Nasal cavity respiratory epithelium epithelial cell of viscerocranial mucosa (primary cell): ENCODE measurements around the gene POLR2J. TPM values are rescaled to one million over a fixed set of nuclear protein-coding genes. Genes with fewer than 3 reads are reported as not detected.

ENCODE experiments used
- total RNA-seq: library from RNA; depleted of rRNA; stranded (reverse); fragments of >200 nt; gene quantifications from 2 replicates; pipeline ENCODE4 v1.2.3, GENCODE V29; 2014

POLR2J gene
- total RNA-seq = 26.8 and 37.6 TPM in 2 replicates

DNA sequence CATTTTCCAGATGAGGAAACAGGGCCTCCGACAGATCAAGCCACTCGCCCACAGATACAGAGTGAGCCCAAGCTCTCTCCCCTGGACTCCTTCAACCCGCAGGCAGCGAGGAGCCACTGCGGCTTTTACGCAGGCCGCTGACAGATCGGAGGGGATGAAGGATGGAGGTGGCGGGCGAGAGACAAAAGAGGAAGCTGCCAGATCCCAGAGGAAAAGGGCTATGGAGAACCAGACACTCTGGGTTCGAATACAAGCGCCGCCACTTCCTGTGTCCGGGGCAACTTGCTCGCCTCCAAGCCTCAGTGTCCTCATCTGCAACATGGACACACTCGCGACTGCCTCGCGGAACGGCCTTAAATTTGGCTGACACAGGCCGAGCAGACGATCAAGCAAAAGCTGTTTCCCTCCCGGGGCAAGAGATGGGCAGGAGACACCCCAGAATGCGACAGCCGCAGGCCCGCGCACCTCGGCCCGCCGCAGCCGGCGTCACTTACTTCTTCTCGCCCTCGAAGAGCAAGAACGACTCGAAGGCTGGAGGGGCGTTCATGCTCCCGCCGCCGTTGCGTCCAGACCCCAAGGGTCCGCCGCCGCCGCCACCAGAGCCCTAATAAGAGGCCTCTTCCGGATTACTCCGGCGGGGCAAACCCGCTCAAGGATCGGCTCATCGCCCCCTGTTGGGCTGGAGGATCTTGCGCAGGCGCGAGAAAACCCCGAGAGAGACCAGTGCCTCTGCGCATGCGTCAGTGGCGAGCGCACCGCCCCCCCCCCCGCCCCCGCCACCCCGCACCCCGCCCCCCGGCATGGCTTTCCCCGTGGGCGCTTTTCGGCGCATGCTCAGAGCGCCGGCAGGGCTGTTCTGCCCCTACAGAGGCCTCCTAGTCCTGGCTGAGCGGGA, at the start of gene POLR2J:
TSS of gene POLR2J (minus strand) at position 609 of the 895 bp plus-strand sequence. CDS start at position 547, 62 bp downstream.

GRCh38 chr7:102517550-102518147, 38.9 kb upstream of the POLR2J start, which contains the start of gene RASA4B:
Gene RASA4B, minus strand, starts transcription at chr7:102517777. Its CDS starts 67 bp downstream, at chr7:102517710.

GRCh38 chr7:102464577-102465280, 14.0 kb downstream of the POLR2J start, which contains the start of the genes ALKBH4 and LRWD1:
Gene ALKBH4, minus strand, starts transcription at chr7:102464863. Its CDS starts 27 bp downstream, at chr7:102464836.
Gene LRWD1, plus strand, starts transcription at chr7:102464984. Its CDS starts 97 bp downstream, at chr7:102465081.

DNA sequence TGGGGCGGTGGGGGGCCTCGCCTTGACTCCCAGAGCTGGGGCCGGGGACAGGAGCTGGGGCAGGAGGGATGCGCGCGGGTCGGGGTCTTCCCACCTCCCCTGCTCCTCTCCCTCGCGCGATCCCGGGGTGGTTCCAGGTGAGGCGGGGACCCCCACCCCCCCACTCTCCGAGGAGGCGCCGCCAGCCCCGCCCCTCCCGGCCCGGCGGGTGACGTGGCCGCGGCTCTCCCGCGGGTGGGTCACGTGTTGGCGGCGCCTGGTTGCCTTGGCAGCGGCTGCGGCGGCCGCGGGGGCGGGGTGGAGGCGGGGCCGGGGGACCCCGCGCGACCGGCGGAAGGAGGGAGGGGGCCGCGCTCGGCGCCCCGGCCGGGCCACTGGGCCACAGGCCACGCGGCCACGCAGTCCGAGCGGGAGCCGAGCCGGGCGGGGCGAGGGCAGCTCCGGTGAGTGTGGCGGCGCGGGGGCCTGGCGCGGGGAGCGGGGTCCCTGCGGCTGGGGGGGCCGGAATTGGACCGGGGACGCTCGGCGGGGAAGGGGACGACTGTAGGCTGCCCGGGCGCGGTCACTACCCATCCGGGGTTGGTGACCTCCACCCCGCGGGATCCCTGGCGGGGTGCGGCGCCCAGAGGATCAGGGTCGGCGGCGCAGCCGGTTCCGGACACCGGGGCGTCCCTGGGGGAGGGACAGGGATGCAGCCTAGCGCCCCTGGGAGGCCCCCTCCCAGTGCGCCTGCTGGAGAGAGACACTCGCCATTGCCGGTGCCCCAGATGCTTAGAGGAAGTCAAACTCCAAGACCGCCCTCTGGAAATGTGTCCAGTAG, 45.3 kb downstream of the POLR2J start, which contains the start of gene ORAI2:
TSS of gene ORAI2 (plus strand) at position 357 of the 820 bp plus-strand sequence. CDS start 5,382 bp downstream, outside the sequence.

Other genes starting within 250 kb of the POLR2J start
- gene SH2B2, start 192.1 kb downstream of the POLR2J start, total RNA-seq = 2.4 and 5.1 TPM in 2 replicates
- not detected in 2 replicates for gene SPDYE6, start 122.5 kb downstream of the POLR2J start, total RNA-seq
- 14.4 and 16.0 TPM in 2 replicates for gene PRKRIP1, start 82.6 kb downstream of the POLR2J start, total RNA-seq
- 7.5 and 13.2 TPM in 2 replicates for gene ORAI2, start 45.3 kb downstream of the POLR2J start, total RNA-seq
- gene ALKBH4, start 14.1 kb downstream of the POLR2J start, total RNA-seq = 6.5 and 8.0 TPM in 2 replicates
- 22.5 and 27.0 TPM in 2 replicates for gene LRWD1, start 13.9 kb downstream of the POLR2J start, total RNA-seq
- gene RASA4B, start 38.9 kb upstream of the POLR2J start, total RNA-seq = 0.85 and 1.0 TPM in 2 replicates
- gene UPK3BL2, start 64.8 kb upstream of the POLR2J start, total RNA-seq = 2.4 and 72.2 TPM in 2 replicates
- gene SPDYE2, start 72.3 kb upstream of the POLR2J start, total RNA-seq = not detected in 2 replicates
- gene POLR2J3, start 93.7 kb upstream of the POLR2J start, total RNA-seq = 10.3 and 10.9 TPM in 2 replicates
- 1.7 and 2.9 TPM in 2 replicates for gene RASA4, start 137.8 kb upstream of the POLR2J start, total RNA-seq
- gene UPK3BL1, start 163.9 kb upstream of the POLR2J start, total RNA-seq = 40.0 and 90.6 TPM in 2 replicates
- gene SPDYE2B, start 171.4 kb upstream of the POLR2J start, total RNA-seq = not detected in 2 replicates
- 1.2 and 1.4 TPM in 2 replicates for gene POLR2J2, start 192.7 kb upstream of the POLR2J start, total RNA-seq